ENCODE results near the gene ATP5F1E.
A peak's percentile ranks its signal among the peaks of the same experiment; 100 is the strongest.

ATP5F1E gene

DNA sequence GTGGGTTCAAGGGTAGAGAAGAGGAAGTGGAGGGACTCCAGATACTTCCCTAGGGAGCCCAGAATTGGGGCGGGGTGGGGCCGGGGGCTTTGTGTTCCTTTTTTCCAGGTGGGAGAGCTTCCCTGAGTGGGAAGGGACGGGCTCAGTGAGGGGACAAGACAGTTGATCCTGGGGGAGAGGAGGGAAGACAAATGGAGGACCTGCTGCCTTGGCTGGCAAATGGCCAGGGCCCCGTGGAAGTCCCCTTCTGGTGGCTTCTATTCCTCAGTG is 27.7 kb downstream of the ATP5F1E start:
- peak; percentile 9 for FAIRE-seq
- TF ChIP-seq POLR2A (IDR thresholded peaks at IDR 0.05; ENCODE audit: low read depth, low read length) (no peak), SPI1 (IDR thresholded peaks at IDR 0.05; ENCODE audit: low read depth, low read length) (peak; percentile 84; the same call in 1 of the 2 replicates)

DNA sequence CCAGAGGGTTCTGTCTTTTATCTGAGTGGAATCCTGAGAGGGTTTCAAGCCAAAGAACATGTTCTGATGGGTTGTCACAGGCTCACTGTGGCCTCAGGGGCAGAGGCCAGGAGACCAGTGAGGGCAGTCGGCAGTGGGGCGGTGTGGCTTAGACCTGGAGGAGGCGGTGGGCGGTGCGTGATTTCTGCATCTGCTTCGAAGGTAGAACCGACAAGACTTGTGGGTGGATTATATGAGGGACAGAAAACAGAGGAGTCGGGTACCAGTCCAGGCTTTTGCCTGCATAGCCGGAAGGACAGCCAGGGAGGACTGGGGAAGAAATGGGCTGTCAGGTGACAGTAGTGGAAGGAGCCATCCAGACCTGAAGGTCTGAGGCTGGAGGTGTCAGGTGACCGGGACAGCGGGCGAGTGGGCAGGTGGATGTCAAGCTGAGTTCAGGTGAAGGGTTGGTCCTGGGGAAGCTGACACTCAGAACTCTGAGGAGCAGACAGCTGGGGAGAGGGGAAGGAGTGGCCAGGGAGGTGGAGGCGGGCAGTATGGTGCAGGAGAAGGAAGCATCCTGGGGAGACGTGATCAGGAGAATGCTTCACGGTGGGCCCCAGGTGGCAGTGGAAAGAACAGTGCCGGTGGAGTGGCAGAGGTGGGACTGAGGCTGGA is 28.2 kb downstream of the ATP5F1E start:
- peak; percentile 20 for FAIRE-seq

More for the DNA sequence above, 27.7 kb downstream of the ATP5F1E start:
- DNase-seq (ENCODE audit: insufficient read length, low spot score), result peak; percentile 80

DNA sequence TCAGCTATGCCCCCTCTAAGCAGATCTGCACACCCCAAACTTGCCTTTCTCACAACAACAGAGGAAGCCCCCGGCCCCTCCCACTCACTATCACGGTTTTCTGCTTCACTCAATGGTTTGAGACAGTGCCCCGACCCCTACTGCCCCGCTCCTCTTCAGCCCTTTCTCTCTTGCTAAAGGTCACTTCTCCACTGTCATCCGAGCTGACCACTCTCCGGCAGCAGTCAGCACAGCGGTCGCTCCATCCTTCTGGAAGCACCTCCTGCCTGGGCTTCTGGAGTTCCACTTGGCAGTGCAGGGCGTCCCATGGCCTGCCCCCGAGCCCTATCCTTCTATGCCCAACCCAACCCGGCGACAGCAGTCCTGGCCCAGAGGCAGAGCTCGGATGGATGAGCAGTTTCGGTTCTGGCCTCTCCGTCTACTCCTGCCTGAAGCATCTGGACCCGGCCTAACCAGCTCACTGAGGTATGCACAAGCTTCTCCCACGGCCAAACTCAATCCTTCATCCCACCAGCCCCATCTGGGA is 29.2 kb downstream of the ATP5F1E start:
- DNase-seq (ENCODE audit: insufficient read length, low spot score) (no peak), FAIRE-seq (no peak)
- TF ChIP-seq POLR2AphosphoS5 (IDR thresholded peaks at IDR 0.05; ENCODE audit: low read depth, low read length) (no peak), POLR2A (IDR thresholded peaks at IDR 0.05; ENCODE audit: low read depth, low read length) (no peak; the same call in 1 of the 2 replicates), TAF1 (IDR thresholded peaks at IDR 0.05; ENCODE audit: low read depth, low read length) (no peak), POU2F2 (IDR thresholded peaks at IDR 0.05; ENCODE audit: low read depth, low read length) (no peak), SPI1 (IDR thresholded peaks at IDR 0.05; ENCODE audit: low read depth, low read length) (no peak), PAX5 (IDR thresholded peaks at IDR 0.05; ENCODE audit: insufficient read depth, low read length, severe bottlenecking) (no peak)

More for the DNA sequence above, 28.2 kb downstream of the ATP5F1E start:
- no peak for DNase-seq (ENCODE audit: insufficient read length, low spot score)
- TF ChIP-seq POU2F2 (IDR thresholded peaks at IDR 0.05; ENCODE audit: low read depth, low read length) (no peak), POLR2AphosphoS5 (IDR thresholded peaks at IDR 0.05; ENCODE audit: low read depth, low read length) (0 out of 2 replicates have a peak, but pooled peaks have one; percentile 3)

DNA sequence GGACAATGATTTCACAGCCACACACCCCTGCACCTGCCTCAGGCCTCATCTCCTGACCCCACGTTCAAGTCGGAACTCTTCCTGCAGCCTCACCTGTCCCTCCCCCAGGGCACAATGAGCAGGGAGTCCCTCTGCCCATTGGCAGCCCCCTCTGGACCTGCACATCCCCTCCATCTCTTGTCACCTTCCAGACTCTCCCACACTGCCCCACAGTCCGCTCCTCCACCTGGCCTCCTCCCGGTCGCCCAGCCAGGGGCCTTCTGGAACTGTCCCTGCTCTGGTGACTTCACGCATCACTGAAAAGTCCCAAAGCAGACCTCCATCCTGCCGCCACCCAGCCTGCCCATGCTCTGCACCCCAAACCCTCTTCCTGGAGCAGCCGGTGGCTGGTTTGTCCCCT is 29.7 kb downstream of the ATP5F1E start:
- FAIRE-seq, result no peak

DNA sequence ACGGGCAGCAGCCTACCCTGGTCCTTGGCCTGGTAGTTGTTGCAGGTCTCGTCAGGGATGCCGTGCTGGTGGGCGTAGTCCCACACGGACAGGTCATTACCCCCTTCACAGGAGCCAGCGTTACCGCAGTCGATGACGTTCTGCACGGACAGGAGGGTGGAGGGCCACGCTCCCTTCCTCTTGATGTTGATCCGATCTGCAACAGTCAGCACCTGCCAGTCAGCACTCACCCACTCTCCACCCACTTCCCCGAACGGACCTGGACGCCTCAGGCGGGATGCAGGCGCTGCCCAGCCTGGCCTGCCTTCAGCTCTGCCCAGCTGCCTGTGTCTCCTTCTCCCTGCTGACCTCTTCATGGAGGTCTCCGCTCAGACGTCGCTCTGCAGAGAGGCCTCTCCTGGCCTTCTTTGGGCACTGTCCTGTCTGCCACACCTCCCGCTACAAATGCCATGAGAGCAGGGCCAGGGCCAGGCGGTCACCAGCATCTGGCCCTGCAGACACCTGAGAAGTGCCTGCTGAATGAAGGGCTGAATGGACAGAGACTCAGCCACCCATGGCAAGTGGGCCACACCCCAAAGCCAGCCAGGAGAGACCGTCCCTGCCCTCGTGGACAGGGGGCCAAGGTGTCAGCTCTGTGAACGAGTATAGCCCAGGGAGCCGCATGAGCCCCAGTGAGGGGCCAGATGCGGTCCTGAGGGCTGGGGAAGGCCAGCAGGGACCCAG is 30.5 kb downstream of the ATP5F1E start:
- no peak for DNase-seq (ENCODE audit: insufficient read length, low spot score)
- FAIRE-seq, result no peak
- TF ChIP-seq POLR2AphosphoS5 (IDR thresholded peaks at IDR 0.05; ENCODE audit: low read depth, low read length) (peak; percentile 62; the same call in 1 of the 2 replicates), POLR2A (IDR thresholded peaks at IDR 0.05; ENCODE audit: low read depth, low read length) (peak; percentile 38), PAX5 (IDR thresholded peaks at IDR 0.05; ENCODE audit: insufficient read depth, low read length, severe bottlenecking) (no peak)

More for the DNA sequence above, 29.7 kb downstream of the ATP5F1E start:
- no peak for DNase-seq (ENCODE audit: insufficient read length, low spot score)
- TF ChIP-seq POLR2A (IDR thresholded peaks at IDR 0.05; ENCODE audit: low read depth, low read length), result peak; percentile 57; the same call in 1 of the 2 replicates
- TF ChIP-seq PAX5 (IDR thresholded peaks at IDR 0.05; ENCODE audit: insufficient read depth, low read length, severe bottlenecking), result no peak
- TF ChIP-seq SPI1 (IDR thresholded peaks at IDR 0.05; ENCODE audit: low read depth, low read length), result no peak
- no peak; the same call in 1 of the 2 replicates for TF ChIP-seq POLR2AphosphoS5 (IDR thresholded peaks at IDR 0.05; ENCODE audit: low read depth, low read length)
- no peak for TF ChIP-seq TAF1 (IDR thresholded peaks at IDR 0.05; ENCODE audit: low read depth, low read length)

DNA sequence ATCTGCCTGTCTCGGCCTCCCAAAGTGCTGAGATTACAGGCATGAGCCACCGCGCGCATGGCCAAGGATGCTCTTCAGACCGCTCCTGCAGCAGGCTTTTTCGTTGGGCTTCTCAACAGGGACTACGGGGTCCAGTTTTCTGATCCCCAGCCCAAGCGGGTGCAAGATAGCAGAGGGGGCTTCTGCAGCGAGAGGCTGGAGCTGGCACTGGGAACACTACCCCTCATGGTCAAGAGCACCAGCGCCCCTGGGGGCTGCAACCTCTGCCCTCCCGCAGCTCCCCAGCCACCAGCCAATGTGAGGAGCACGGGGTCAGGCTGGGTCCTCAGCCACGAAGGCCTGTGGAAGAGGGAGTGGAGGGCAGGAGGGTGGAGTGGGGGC is 31.1 kb downstream of the ATP5F1E start:
- DNase-seq (ENCODE audit: insufficient read length, low spot score) (no peak), FAIRE-seq (no peak)

DNA sequence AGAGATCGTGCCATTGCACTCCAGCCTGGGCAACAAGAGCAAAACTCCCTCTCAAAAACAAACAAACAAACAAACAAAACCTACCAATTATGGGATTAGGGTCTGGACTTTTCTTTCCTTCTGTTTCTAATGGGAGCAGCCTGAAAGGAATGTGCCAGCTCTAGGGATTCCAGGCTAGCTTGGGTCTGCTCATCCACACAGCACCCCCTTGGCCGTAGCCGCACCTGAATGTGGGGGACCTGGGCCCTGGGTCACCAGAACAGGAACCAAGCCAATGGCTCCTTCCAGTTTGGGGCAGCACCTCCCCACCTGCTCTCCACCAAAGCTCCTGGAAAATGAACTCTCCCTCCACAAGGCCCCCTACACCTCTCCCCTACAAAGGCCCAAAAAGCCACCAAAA is 31.8 kb downstream of the ATP5F1E start:
- DNase-seq (ENCODE audit: insufficient read length, low spot score) (no peak), FAIRE-seq (no peak)
- TF ChIP-seq POU2F2 (IDR thresholded peaks at IDR 0.05; ENCODE audit: low read depth, low read length) (no peak), SPI1 (IDR thresholded peaks at IDR 0.05; ENCODE audit: low read depth, low read length) (no peak), POLR2A (IDR thresholded peaks at IDR 0.05; ENCODE audit: low read depth, low read length) (no peak), TAF1 (IDR thresholded peaks at IDR 0.05; ENCODE audit: low read depth, low read length) (no peak), PAX5 (IDR thresholded peaks at IDR 0.05; ENCODE audit: insufficient read depth, low read length, severe bottlenecking) (no peak), POLR2AphosphoS5 (IDR thresholded peaks at IDR 0.05; ENCODE audit: low read depth, low read length) (no peak)

More for the DNA sequence above, 31.1 kb downstream of the ATP5F1E start:
- TF ChIP-seq TAF1 (IDR thresholded peaks at IDR 0.05; ENCODE audit: low read depth, low read length), result no peak
- no peak for TF ChIP-seq SPI1 (IDR thresholded peaks at IDR 0.05; ENCODE audit: low read depth, low read length)
- no peak for TF ChIP-seq PAX5 (IDR thresholded peaks at IDR 0.05; ENCODE audit: insufficient read depth, low read length, severe bottlenecking)
- no peak for TF ChIP-seq POU2F2 (IDR thresholded peaks at IDR 0.05; ENCODE audit: low read depth, low read length)
- TF ChIP-seq POLR2AphosphoS5 (IDR thresholded peaks at IDR 0.05; ENCODE audit: low read depth, low read length), result no peak
- no peak for TF ChIP-seq POLR2A (IDR thresholded peaks at IDR 0.05; ENCODE audit: low read depth, low read length)

DNA sequence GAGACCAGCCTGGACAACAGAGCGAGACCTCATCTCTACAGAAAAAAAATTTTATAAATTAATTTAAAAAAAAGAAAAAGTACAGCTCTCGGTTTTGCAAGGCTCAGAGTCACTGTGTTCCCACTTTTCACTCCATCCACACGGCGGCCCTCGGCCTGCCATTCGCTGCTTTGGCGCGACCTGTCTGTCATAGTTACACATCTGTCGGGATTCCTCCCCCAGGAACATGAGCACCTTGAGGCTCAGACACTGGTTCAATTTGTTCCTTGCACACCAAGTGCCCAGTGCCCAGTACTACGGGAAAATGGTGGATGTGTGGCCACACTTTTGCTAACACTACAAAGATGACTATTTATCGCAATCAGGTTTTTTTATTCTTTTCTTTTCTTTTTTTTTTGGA is 33.5 kb downstream of the ATP5F1E start:
- DNase-seq (ENCODE audit: insufficient read length, low spot score) (no peak), FAIRE-seq (no peak)
- no peak for TF ChIP-seq PAX5 (IDR thresholded peaks at IDR 0.05; ENCODE audit: insufficient read depth, low read length, severe bottlenecking)
- TF ChIP-seq SPI1 (IDR thresholded peaks at IDR 0.05; ENCODE audit: low read depth, low read length), result no peak
- TF ChIP-seq TAF1 (IDR thresholded peaks at IDR 0.05; ENCODE audit: low read depth, low read length), result no peak
- 0 out of 2 replicates have a peak, but pooled peaks have one; percentile 31 for TF ChIP-seq POLR2A (IDR thresholded peaks at IDR 0.05; ENCODE audit: low read depth, low read length)
- peak; percentile 61 for TF ChIP-seq POLR2AphosphoS5 (IDR thresholded peaks at IDR 0.05; ENCODE audit: low read depth, low read length)
- no peak for TF ChIP-seq POU2F2 (IDR thresholded peaks at IDR 0.05; ENCODE audit: low read depth, low read length)

DNA sequence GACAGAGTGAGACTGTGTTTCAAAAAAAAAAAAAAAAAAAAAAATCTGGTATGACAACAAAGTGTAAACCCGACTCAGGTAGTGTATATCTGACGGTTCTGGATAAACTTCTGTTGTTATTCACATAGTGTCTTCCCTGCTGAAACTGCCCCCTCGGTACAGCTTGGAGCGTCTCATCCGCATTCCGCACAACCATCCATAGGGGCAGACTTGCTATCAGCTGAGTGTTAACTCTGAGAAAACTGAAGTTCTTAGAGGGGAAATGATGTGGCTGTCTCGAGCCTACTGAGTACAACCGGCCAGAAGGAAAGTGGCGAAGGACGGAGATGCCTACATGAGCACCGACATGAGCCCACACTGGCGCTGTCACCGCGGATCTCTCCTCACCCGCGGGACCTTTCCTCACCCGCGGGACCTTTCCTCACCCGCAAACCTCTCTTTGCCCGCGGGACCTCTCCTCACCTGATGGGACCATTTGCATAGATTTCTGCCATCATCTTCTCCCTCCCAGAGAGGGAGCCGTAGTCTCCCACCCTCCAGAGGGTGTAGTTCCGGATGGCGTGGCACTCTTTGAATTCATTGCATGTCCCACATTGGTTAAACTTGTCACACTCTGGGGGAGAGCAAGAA is 34.9 kb downstream of the ATP5F1E start:
- no peak for DNase-seq (ENCODE audit: insufficient read length, low spot score)
- TF ChIP-seq TAF1 (IDR thresholded peaks at IDR 0.05; ENCODE audit: low read depth, low read length), result no peak
- TF ChIP-seq POLR2AphosphoS5 (IDR thresholded peaks at IDR 0.05; ENCODE audit: low read depth, low read length), result peak; percentile 29; the same call in 1 of the 2 replicates
- no peak for FAIRE-seq

DNA sequence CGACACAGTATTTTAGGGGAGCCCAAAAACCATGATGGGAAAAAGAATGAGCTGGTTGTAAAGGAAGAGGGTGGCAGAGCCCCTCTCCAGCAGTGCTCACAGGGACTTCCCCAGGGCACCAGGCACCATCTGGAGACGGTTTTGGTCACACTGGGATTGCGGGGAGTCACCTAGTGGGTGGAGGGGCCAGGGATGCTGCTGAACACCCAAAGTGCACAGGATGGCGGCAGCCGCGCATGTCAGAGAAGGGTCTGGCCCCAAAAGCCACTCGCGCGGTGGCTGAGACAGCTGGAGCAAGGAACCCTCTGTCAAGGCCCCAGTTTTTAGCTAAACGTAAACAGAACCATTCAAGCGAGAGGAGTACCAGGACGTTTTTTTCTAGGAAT is 35.9 kb downstream of the ATP5F1E start:
- DNase-seq (ENCODE audit: insufficient read length, low spot score) (no peak), FAIRE-seq (no peak)
- TF ChIP-seq POU2F2 (IDR thresholded peaks at IDR 0.05; ENCODE audit: low read depth, low read length) (no peak), POLR2AphosphoS5 (IDR thresholded peaks at IDR 0.05; ENCODE audit: low read depth, low read length) (no peak), PAX5 (IDR thresholded peaks at IDR 0.05; ENCODE audit: insufficient read depth, low read length, severe bottlenecking) (no peak), TAF1 (IDR thresholded peaks at IDR 0.05; ENCODE audit: low read depth, low read length) (no peak), SPI1 (IDR thresholded peaks at IDR 0.05; ENCODE audit: low read depth, low read length) (no peak), POLR2A (IDR thresholded peaks at IDR 0.05; ENCODE audit: low read depth, low read length) (peak; percentile 25; the same call in 1 of the 2 replicates)

Data from GM12891 (cell line).